ENCODE data around the gene IQSEC1.

IQSEC1 gene

DNA sequence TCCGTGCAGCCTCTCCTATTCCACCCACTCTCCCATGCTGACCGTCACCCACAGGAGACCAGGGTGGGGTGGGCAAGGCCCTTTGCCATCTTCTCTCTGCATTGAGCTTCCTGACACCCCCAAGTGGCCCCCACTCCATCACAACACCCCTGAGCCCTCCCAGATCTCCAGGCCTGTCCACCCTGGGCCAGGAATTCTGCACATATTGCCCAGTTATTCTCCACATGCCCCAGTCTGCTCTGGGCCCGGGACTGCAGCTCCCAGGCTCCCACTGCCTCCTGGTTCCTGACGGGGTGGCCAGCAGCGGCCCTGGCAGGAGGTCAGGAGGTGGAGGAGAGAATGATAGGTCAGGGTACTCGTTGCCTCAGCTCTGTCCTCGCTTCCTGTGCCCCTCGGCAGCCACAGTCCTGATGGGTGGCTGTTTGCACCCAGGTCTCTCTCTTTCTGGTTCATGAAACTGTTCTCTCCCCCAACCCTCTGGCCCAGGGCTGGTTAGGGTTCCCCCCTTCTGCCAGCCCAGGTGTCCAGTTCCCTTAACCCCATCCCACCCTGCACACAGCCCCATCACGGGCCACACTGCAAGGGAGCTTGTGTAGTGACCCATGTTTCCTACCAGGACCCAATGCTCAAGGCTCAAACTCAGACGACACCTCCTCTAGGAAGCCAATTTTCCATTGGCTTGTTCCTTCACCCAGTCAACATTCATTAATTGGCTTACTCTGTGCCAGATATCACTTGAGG, 47.3 kb downstream of the IQSEC1 start:
- no peak for DNase-seq

DNA sequence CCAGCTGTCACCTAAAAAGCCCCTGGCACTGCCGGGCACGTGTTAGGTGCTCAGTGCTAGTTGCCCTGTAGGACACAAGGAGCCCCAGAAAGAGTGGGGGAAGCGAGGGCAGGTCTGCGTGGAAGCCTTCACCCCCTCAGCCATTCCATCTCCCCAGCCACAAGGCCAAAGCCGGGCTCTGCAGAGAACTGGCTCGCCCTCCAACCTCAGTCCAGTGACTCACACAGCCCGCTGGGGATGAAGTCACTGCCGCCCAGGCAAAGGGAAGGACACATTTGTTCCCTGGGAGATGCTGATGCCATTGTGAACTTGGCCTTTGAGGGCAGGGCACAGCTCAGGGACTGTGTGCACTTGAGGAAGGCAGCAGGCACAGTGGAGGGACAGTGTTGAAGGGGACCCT, 48.1 kb downstream of the IQSEC1 start:
- DNase-seq = no peak

DNA sequence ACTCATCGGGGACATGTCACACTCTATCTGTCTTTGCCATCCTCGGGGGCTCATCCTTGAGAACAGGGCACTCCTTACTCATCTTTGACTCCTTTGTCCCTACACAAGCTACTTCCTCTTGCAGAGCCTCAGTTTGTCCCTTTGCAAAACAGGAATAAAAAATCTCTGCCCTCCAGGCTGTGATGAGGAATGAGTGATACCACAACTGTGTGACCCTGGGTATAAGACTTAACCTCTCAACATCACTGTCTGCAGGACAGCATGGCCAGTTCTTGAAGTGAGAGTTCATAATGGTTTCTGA, 48.5 kb downstream of the IQSEC1 start:
- no peak for DNase-seq

DNA sequence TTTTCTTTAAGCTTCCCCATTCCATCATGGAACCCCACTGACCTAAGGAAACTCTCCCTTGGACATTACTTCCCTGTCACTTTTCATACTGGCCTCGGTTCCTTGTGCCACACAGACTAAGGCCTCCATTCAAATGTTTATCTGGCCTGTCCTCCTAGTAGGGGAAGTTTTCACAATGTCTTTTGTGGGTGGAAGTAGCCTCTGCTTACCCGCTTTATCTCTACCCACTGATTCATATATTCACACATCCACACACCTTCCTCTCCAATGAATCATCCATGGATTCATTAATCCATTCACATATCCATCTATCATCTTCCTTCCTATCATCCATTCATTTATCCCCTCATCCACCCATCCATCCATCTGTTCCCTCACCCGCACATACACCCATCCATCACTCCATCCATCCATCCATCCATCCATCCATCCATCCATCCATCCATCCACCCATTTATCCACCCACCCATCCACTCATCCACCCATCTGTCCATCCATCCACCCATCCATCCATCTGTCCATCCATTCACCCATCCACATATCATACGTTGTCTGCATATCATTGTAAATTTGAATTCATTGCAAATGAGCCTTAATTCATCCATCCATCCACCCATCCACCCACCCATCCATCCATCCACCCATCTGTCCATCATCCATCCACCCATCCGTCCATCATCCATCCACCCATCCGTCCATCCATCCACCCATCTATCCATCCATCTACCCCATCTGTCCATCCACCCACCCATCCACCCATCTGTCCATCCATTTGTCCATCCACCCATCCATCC, 49.1 kb downstream of the IQSEC1 start:
- DNase-seq = no peak

DNA sequence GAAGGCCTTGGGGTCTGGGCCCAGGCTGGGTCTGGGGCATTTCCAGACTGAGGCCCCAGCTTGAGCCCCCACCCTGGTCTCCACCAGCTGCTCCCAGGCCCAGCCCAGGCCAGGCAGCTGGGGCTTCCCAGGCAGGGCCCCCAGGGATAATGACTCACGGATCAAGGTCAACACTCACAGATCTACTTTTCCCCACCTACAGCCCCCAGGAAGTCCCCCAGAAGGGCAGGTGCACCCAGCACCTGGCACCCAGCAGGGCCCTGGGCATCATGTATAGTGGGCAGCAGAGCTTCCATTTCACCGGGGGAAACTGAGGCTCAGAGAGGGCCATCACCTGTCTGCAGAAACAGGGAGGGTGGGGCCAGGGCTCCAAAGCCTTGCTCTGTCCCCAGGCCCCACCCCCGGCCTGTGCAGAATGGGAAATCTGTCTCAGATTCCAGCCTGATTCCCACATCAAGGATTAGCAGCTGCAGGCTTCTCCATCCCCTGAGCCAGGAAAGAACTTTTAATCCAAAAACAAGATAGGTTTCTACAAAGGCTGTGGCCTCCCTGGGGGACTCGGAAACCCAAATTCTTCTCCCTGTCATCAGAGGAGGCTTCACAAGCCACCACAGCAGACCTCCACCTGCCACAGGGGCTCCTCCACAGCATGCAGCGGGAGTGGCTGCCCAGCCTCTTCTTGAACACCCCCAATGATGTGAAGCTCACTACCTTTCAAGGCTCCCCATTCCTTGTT, 49.8 kb downstream of the IQSEC1 start:
- no peak for DNase-seq

DNA sequence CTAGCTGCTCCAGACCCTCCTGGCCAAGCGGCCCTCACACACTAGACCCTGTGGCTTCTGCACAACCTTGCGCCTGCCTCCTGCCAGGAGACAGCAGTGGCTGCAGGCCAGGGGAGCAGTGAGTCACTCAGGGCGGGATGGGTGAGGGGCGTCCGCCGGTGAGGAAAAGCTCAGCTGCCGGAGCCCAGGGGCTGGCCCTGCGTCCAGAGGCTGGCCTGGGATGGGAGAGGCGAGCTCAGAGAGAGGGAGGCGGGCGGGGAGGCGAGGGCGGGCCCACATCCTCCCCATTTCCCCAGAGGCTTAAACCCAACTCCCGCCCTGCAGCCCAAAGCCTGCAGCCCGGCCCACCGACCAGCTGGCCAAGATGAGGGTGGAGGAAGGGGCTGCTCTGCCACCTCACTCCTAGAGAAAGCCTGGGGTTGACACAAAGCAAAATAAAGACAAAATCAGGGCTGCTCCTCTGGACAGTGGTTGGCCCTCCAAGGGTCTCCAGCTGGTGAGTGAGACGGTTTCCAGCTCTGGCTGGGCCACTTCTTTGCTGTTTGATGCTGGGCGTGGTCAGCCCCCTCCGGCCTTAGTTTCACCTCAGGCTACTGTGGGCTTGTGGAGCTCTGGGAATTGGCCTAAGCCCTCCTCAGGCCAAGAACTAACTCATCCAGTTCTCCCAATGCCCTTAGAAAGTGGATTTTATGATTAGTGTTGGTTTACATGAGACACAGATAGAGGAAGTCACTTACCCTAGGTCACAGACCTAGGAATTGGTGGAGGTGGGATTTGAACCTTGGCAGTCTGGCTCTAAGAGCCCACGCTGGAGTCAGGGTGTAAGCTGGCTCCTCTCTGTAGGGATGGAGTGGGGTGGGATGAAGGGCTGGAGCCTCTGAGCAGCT, 50.6 kb downstream of the IQSEC1 start:
- DNase-seq = no peak

DNA sequence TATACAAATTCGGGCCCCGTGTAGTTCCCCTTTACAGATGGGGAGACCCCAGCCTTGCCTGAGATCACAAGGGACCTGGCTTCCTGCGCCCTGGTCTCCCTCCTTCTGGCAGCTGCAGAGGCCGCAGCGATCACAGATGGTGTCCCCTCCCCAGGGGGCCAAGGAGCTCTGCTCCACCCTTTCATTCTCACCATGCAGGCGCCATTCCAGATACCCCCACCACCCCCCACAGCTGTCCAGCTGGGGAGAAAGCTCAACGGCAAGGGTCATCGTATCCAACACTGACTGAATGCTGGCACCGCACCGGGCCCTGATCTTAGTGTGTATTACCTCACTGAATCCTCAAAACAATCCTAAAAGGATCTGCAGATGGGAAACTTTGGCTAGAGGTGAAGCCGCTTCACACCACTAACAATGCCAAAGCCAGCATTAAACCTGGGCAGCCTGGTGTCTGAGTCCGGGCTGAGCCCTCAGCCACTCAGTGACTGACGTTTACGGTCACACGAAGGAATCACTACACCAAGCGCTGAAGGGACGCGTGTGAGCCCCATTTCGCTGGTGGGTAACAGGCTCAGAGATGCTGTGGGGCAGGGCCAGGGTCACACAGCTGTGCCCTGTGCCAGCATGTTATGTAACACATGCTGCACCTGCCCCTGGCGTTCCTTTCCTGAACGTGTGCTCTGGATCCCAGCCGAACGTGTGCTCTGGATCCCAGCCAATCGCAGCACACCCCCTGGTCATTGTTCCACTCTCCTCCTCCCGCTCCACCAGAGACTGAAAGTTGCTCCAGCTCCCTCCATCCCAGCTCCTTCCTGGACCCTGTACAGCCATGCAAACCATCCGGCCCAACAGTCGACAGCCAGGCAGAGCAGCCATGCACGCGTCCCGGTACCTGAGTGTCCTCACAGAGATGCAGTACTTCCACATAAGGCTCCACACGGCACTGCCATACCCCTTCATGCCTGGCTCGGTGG, 51.8 kb downstream of the IQSEC1 start:
- DNase-seq = no peak

DNA sequence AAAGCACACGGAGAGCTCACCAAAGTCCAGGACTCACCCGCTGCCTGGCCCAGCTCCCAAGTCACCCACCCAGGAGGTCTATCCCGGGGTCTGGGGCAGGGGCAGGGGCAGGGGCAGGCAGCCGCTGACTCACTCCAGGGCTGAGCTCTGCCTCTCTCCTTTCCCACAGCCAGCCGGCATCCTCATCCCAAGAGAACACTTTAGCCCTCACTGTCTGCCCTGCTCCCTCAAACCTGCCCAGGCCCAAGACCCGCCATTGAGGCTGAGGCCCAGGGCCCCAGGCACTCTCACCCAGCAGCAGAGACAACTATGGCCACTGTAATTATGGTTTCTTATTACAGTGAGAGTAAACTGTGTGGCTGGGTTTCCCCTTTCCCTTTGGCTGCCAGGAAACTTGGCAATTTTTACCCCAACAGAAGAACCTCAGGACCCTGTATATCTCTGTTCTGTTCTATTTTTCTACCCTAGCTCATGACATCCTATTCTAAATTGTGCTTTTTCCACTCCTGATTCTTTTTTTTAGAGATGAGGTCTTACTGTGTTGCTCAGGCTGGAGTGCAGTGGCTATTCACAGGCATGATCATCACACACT, 53.0 kb downstream of the IQSEC1 start:
- no peak for DNase-seq

DNA sequence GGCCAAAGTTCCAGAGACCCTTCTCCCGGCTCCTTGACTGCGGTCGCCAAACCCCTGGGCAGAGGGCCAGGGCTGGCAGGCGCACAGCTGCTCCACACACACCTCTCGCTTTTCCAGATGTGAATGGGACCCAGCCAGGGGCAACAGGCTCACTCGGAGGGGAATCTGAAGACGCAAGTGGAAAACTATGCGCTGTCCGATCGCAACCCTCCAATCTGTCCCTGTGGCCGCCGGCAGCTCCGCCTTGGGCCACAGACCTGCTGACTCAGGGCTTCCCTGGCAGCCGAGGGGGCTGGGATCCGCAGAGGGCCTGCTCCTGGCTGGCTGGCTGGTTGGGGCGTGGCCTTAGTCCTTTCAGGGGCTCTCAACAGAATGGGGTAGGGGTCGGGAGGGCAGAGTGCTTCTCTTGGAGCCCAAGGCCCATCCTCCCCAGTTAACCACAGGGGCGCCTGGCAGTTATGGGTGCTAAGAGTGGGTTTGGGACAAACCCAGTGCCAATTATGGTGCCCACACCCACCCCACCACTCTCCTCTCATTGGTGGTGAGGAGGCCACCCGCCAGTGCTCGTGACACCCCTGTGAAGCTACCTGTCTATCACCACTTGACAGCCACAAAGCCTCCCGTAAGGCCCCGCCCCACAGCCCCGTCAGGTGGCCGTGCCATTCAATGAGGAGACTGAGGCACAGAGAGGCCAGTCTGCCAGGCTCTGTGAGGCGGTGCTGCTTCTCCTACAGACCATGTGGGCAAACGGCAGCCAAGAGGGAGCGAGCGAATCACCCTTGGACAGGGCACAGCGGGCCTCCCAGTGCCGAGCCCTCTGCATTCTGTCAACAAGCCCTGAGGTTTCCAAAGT, 53.8 kb downstream of the IQSEC1 start:
- no peak for DNase-seq

DNA sequence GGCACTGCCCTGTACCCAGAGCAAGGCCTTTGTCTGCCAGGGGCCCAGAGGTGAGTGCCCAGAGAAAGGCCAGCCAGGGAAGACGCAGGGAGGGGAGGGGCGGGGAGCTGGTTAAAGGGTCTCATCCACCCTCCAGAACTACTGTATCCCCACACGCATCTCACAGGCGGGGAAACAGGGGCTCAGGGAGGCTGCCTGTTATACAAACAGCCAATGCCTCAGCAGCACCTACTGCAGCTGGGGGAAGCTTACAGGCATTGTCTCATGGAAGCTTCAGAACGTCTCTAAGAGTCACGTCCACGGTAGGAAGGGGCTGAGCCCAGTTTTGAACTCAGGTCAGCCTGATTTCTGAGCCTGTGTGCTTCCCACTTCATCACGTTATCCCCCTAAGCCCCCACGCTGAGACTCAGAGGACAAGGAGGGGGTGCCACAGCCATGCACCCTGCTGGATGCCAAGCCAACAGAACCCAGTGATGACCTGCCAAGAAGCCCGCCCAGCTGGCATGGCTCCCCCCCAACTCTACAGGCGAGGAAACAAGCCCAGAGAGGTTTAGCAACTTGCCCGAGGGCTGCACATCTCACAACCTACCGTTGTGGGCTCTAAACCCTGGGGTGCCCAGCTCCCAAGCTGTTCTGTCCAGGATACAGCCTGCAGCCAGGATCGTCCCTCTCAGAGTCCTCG, 54.5 kb downstream of the IQSEC1 start:
- DNase-seq = no peak

DNA sequence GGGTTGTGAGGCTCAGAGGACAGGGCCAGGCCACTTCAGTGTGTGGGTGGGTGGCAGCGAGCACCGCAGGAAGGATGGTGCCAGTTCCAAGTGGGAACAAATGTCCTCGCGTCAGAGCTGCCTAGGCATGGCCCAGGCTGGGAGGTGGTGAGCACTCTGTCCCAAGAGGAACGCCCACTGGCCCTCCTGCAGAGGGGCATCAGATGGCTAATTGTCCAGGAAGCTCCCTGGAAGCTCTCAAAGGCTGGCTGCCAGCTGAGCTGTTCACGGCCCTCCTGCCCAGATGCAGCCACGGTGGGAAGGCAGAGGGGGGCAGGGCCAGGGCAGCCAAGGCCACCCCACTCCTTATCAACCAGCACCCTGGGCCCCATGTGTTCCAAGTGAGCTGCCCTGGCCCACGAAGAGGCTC, 55.2 kb downstream of the IQSEC1 start:
- DNase-seq = no peak

DNA sequence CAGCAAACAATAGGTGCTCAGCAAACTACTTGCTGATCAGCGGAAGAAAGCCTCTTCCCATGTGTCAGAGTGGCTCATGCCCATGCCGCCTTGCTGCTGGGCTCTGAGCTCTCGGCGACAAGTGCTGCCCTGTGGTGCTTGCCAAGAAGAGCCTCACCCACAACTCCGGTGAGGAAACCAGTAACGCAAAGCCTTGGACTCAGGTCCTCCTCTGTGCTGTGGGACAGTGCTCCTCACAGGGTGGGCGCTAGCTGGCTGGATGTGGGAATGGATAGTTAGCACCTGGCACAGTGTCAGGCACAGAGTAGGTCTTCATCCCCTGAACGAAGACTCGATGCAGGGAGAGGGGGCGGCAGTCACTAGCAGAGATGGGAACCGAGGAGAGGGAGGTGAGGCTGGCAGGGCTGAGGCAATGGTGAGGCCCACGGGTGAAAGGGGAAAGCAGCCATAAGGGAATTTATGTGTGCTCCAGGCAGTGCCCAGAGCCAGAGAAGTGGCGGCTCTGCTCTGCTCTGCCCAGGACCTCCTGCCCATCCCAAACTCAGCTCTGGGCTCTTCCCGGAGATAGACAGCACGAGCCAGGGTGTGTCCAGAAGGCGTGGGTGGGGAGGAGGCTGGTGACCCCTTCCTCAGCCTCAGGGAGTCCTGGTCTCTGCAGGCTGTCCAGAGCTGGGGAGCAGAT, 55.7 kb downstream of the IQSEC1 start:
- DNase-seq = no peak

DNA sequence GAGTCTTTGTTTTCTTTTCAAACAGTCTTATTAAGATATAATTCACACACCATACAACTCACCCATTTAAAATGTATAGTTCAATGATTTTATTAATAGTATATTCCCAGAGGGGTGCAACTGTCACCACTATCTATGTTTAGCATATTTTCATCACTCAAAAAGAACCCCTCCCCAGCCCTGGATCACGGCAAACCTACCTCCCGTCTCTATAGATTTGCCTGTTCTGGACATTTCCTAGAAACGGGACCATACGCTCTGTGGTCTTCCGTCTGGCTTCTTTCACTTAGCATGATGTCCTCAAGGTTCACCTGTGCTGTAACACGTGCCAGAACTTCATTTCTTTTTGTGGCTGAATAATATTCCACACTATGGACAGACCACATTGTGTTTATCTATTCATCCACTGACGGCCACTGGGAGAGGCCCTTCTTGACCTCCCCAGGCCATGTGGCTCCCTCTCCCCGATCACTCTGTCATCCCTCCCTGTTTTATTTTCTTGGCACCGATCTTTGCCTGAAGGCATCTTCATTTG, 56.4 kb downstream of the IQSEC1 start:
- DNase-seq = no peak

DNA sequence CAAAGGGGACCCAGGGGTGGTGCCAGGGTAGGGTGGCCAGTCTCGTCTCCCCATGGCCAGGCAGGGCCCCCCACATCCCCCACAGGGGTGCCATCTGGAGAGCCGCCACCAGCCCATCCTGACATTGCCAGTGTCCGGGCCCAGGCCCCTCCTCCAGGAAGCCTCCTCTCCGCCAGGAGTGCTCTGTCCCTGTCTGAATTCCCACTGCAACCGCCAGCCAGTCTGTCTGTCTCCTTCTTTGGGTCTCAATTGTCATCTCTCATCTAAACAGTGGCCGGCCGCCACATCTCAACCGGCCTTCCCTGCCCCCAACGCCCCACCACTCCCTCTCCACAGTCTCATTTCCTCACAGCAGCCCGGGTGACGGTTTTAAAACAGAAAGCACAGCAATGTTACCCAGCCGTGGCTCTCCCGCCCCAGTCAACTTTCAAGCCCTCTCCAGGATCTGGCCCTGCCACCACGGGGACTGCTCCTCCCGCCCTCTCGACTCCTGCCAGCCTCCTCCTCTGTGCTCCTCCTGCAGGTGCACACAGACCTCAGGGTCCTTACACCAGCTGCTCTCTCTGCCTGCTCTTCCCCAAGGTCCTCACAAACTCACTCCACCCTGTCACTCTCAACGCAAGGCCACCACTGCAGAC, 57.0 kb downstream of the IQSEC1 start:
- peak; percentile 70 for DNase-seq

DNA sequence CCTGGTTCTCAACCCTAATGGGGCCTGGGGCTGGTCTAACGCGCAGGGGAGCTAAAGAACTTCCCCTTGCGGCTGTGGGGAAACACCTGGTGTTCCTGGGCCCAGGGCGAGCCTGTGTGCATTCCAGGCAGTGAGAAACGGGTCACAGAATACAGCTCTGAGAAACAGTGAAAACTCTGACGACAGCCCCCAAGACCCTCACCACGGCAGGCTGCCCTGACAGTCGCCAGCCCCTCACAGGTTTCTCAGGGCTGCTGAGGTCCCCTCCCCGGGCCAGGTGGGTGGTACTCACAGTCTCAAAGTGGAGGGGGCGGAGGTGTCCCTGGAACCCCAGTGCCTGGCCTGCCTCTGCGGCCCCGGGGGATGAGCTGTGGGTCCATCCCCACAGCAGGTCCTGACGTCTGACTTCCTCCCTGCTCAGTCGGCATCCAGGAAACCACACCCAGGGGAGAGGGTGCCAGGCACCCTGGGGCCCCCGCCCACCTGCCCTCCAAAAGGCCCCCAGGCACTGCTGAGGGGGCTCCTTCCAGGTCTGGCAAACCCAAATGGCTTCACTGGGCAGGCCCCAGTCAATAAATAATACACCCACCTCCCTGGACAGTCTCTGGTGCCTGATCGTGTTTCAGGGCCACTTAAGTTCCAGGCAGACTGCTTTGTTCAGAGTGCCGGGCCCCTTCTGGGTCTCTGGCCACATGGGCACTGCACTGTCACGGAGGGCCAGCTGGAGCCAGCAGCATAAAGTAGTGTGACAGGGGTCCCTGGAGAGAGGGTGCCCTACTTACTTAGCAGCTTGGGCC, 57.7 kb downstream of the IQSEC1 start:
- DNase-seq = peak; percentile 80

DNA sequence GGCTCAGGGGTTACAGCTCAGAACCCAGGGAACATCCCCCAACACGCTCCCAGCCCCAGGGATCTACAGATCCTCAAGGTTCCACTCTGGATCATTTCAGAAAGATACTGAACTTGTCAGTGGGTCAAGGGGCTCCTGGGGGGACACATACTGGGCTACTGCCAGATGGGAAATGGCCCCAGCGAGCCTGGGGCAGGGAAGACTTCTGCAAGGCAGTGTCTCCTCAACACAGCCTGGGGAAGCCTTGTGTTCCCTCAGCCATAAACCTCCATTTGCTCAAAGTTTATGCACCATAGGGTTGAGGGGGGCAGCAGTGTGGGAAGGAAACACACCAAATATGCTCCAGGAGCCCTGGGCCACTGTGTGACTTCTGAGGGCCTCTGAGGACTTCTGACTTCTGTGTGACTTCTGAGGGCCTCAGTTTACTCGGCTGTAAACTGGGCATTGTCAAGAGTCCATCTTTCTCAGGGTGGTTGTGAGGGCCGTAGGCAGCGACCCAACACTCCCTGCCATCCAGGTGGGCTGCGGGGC, 58.4 kb downstream of the IQSEC1 start:
- no peak for DNase-seq
